ENCODE data around the gene CLIP2. TPM values are rescaled to one million over a fixed set of nuclear protein-coding genes. Genes with fewer than 3 reads are reported as not detected.
A peak's percentile ranks its signal among the peaks of the same experiment; 100 is the strongest.

CLIP2 gene
- total RNA-seq, 1 donor from 2014 or later = 7.4 TPM

- Histone ChIP-seq H3K36me3 (no peaks in the 10 kb centered on the region), H3K9me3 (replicated peaks) (no peaks in the 10 kb centered on the region), H3K4me1 (peaks cover 64% of the 10 kb centered on the region), H3K4me3 (peak overlapping the region; percentile 89), H3K27ac (replicated peaks) (no peak overlapping the region), H3K27me3 (ENCODE audit: low read depth) (no peaks in the 10 kb centered on the region)
- TF ChIP-seq, protein P1, sequence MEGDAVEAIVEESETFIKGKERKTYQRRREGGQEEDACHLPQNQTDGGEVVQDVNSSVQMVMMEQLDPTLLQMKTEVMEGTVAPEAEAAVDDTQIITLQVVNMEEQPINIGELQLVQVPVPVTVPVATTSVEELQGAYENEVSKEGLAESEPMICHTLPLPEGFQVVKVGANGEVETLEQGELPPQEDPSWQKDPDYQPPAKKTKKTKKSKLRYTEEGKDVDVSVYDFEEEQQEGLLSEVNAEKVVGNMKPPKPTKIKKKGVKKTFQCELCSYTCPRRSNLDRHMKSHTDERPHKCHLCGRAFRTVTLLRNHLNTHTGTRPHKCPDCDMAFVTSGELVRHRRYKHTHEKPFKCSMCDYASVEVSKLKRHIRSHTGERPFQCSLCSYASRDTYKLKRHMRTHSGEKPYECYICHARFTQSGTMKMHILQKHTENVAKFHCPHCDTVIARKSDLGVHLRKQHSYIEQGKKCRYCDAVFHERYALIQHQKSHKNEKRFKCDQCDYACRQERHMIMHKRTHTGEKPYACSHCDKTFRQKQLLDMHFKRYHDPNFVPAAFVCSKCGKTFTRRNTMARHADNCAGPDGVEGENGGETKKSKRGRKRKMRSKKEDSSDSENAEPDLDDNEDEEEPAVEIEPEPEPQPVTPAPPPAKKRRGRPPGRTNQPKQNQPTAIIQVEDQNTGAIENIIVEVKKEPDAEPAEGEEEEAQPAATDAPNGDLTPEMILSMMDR (IDR thresholded peaks at IDR 0.05; ENCODE audit: borderline replicate concordance) = no peak
- intact Hi-C loops (cut with micrococcal nuclease) = no loop called here
- DNase-seq = no peak
Measured at GRCh38 chr7:74290981-74291441, 1.8 kb downstream of the CLIP2 start.

DNA sequence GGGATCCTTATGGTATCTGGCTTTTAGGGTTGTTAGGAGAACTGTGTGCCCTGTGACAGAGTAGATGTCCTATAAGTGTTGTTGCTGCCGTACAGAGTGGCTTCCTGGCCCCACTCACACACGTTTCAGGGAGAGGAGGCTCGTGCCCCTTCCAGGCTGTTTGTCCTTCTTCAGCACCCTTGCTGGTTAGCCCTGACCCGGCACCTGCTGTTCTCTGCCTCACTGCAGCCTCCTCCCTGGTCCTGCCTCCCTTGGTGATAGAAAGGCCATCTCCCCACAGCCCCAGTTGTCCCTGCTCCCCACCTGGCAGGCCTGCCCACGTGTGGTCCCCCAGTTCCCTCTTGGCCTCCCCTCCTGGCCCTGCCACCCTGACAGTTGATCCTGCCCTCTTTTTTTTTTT lies 2.3 kb downstream of the CLIP2 start:
- Histone ChIP-seq H3K36me3 (no peaks in the 10 kb centered on the region), H3K4me1 (peaks cover 64% of the 10 kb centered on the region), H3K27ac (replicated peaks) (no peak overlapping the region), H3K27me3 (ENCODE audit: low read depth) (no peaks in the 10 kb centered on the region), H3K9me3 (replicated peaks) (no peaks in the 10 kb centered on the region), H3K4me3 (no peak overlapping the region)
- DNase-seq = no peak
- intact Hi-C loops (cut with micrococcal nuclease) = no loop called here
- TF ChIP-seq, protein P1 (IDR thresholded peaks at IDR 0.05; ENCODE audit: borderline replicate concordance) = no peak

DNA sequence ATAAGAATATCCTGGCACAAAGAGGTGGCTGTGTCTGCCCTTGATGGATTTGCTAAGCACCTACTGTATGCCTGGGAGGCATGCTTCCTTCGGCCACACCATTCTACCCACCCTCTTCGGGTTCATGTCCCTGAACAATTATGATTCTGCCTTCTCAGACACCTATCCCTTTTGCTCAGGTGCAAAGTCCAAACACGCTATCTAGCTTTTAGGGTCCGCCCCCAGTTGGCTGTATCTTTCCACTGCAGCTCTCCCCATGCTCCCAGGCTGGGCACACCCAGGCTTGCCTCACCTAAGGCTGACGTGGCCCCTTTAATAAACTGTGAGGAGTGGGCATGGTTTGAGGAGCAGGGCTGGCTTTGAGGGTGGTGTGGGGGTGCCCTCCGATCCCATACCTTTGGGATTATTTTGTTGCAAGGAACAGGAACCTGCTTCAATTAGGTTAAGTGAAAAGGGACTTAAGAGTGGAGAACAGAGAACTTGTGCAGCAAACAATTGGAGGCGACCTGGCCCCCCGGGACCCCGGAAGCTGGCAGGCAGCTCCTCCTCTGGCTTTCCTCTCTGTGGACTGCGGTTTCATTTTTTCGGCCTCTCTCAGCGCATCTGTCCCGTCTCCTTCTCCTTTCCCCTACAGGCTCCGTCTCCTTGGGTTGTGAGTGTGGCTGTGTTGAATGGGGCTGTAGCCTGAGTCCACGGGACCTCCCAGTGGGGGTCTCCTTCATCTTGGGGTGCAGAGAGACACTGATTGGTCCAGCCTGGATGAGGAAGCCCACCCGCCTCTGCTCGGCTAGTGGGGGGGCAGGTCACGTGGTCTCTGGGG lies 3.8 kb downstream of the CLIP2 start:
- no peak for DNase-seq
- peaks cover 63% of the 10 kb centered on the region for H3K4me1 ChIP-seq
- no peaks in the 10 kb centered on the region for H3K27me3 ChIP-seq (ENCODE audit: low read depth)
- TF ChIP-seq, protein P1 (IDR thresholded peaks at IDR 0.05; ENCODE audit: borderline replicate concordance) = no peak
- H3K4me3 ChIP-seq = no peak overlapping the region
- peak overlapping the region; percentile 83 for H3K27ac ChIP-seq (replicated peaks)
- H3K9me3 ChIP-seq (replicated peaks) = no peaks in the 10 kb centered on the region
- no peaks in the 10 kb centered on the region for H3K36me3 ChIP-seq
- intact Hi-C loops (cut with micrococcal nuclease) = no loop called here

DNA sequence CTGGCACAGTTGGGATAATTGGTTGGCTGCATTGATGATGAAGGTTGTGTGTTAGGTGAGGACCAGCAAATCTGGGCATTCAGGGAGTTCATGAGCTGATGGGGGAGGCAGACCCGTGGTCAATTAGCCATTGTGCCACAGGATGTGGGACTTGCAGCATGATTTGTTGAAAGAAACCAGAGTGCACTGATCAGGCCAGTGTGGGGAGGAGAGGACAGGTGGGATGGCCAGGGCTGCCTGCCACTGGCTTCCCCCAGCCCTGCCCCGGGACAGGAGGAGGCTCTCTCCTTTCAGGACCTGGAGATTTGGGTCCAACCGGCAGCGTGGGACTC lies 4.3 kb downstream of the CLIP2 start:
- Histone ChIP-seq H3K9me3 (replicated peaks) (no peaks in the 10 kb centered on the region), H3K4me3 (no peak overlapping the region), H3K27me3 (ENCODE audit: low read depth) (no peaks in the 10 kb centered on the region), H3K4me1 (peaks cover 57% of the 10 kb centered on the region), H3K36me3 (no peaks in the 10 kb centered on the region), H3K27ac (replicated peaks) (peak overlapping the region; percentile 83)
- no peak for DNase-seq
- intact Hi-C loops (cut with micrococcal nuclease) = no loop called here
- TF ChIP-seq, protein P1 (IDR thresholded peaks at IDR 0.05; ENCODE audit: borderline replicate concordance) = no peak

DNA sequence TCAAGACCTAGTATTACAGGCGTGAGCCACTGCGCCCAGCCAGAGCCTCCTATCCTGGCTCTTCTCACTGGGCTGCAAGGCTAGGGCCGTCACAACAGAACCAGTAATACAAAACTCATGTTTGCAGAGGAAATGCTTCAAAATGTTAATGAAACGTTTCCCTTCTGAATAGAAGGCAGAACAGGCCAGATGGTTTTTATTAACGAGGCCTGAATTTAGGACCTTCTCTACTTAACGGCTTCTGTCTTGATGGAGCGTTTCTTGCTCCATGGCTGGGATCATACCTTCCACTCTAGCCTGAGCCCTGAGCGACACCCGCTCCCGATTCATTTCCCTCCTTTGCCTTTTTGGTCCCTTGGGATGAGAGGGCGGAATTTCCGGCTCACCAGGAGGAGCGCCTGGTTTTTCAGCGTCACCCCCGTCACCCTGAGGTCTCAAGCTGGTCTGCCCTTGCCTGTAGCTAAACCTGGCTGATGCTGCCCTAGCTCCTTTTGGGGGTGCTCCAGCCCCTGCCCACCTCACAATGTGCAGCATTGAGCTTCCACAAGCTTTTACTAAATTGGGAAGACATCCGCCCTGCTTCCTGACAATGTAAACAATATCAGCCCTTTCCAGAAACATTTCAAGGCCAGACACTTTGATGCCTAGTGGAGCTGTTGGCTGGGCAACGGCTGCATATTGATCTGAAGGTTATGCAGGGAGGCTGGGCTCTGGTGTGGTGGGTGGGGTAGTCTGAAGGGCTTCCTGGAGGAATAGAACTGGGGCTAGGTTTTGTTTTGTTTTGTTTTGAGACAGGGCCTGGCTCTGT lies 5.2 kb downstream of the CLIP2 start:
- Histone ChIP-seq H3K27me3 (ENCODE audit: low read depth) (no peaks in the 10 kb centered on the region), H3K9me3 (replicated peaks) (no peaks in the 10 kb centered on the region), H3K4me1 (peaks cover 56% of the 10 kb centered on the region), H3K27ac (replicated peaks) (peak overlapping the region; percentile 83), H3K36me3 (no peaks in the 10 kb centered on the region), H3K4me3 (peak overlapping the region; percentile 41)
- intact Hi-C loops (cut with micrococcal nuclease) = no loop called here
- DNase-seq = peak; percentile 28
- TF ChIP-seq, protein P1 (IDR thresholded peaks at IDR 0.05; ENCODE audit: borderline replicate concordance) = no peak
